ENCODE data around the gene HAT1.

GRCh38 chr2:171893196-171893823 lies 29.0 kb upstream of the HAT1 start:
- TF ChIP-seq CTCF (IDR thresholded peaks at IDR 0.05) (no peak), POLR2A (IDR thresholded peaks at IDR 0.05) (no peak), EP300 (IDR thresholded peaks at IDR 0.05) (no peak)

All from ovary (tissue), 3 donors.